Body of pancreas (tissue), 4 donors: ENCODE results near the gene RBM33. TPM values are rescaled to one million over a fixed set of nuclear protein-coding genes. Genes with fewer than 3 reads are reported as not detected.

Experiments
- ATAC-seq: fragments of 150-250 bp; one replicate; pipeline ENCODE4 v1.9.1; 2016
- DNase-seq, 4 donors: peaks; one replicate each; pipeline ENCODE4 v3.0.0-alpha.2; 2019
- H3K27ac ChIP-seq, 4 donors: fragments of 200-600 bp; sonication (generic); 1 replicate in 3 of 4; 2 replicates in 1 of 4; pipeline versions ENCODE4 v1.5.1 to v1.6.1; 2016 to 2019; ENCODE audit warnings: mild to moderate bottlenecking in 1 of 4, mixed read lengths in 1 of 4, moderate library complexity in 1 of 4
- H3K27me3 ChIP-seq, 2 donors: fragments of 200-600 bp; sonication (generic); one replicate each; pipeline ENCODE4 v1.6.0; 2016; ENCODE audit warnings: mild to moderate bottlenecking in 1 of 2
- H3K36me3 ChIP-seq, 2 donors: fragments of 200-600 bp; sonication (generic); replicated peaks in 1 of 2; 2 replicates each; pipeline ENCODE4 v1.5.1; 2016; ENCODE audit warnings: low read depth in 2 of 2; ENCODE audit not compliant: insufficient read depth in 1 of 2
- H3K4me1 ChIP-seq: fragments of 200-600 bp; sonication (generic); one replicate; pipeline ENCODE4 v1.6.0; 2016
- H3K4me3 ChIP-seq, 2 donors: fragments of 200-600 bp; sonication (generic); 1 replicate in 1 of 2; 2 replicates in 1 of 2; pipeline ENCODE4 v1.5.1; 2016 to 2019
- H3K9me3 ChIP-seq, 3 donors: fragments of 200-600 bp; sonication (generic); 1 replicate in 2 of 3; 2 replicates in 1 of 3; pipeline ENCODE4 v1.5.1; 2016
- CTCF ChIP-seq, 7 experiments: fragments of 450-650 bp in 4 of 7; fragments of 200-600 bp in 3 of 7; sonication (generic) in 3 of 7; IDR thresholded peaks; one replicate each; pipeline ENCODE4 v1.5.1; 2016 to 2019; ENCODE audit warnings: antibody characterized with exemption in 7 of 7
- POLR2A ChIP-seq, 3 donors: fragments of 450-650 bp; IDR thresholded peaks; one replicate each; pipeline ENCODE4 v1.6.1; 2016; ENCODE audit warnings: antibody characterized with exemption in 3 of 3, mild to moderate bottlenecking in 2 of 3
- WGBS, 2 donors: methylation state at CpG; one replicate each; pipeline ENCODE4 v1.1.5; 2017; 5-methylcytosine and 5-hydroxymethylcytosine counted together
- intact Hi-C: fragments of 100-400 bp; cut with DNase I; formaldehyde crosslinking; loops from one replicate; pipeline ENCODE4 v1.15.1; 2023
- total RNA-seq, 2 donors: library from RNA; depleted of rRNA; stranded (reverse); fragments of >200 nt; gene quantifications; one replicate each; pipeline ENCODE4 v1.1.0, GENCODE V29; 2016

Gene RBM33
- total RNA-seq, 2 donors from 2014 or later: 30.6 to 78.4 TPM

GRCh38 chr7:155644971-155645509 is 579 bp downstream of the RBM33 start:
- H3K4me3 ChIP-seq: peak overlapping the region; percentile 93 to 99
- peak in 3 of 4 donors; percentile 26 to 55 (median 37) for DNase-seq
- intact Hi-C loops: no loop called here
- WGBS, 2 donors: 0 to 1% methylated on average over 20 to 22 of the region's 22 CpGs
- peak; percentile 45 for ATAC-seq
- H3K27me3 ChIP-seq: no peaks in the 10 kb centered on the region
- H3K36me3 ChIP-seq: no peaks in the 10 kb centered on the region
- H3K4me1 ChIP-seq: peaks cover 27% of the 10 kb centered on the region
- H3K9me3 ChIP-seq: peaks cover 0 to 5% (median 0%) of the 10 kb centered on the region in 3 donors
- peak overlapping the region; percentile 80 to 96 (median 94) for H3K27ac ChIP-seq
- TF ChIP-seq CTCF (IDR thresholded peaks at IDR 0.05) (no peak), POLR2A (IDR thresholded peaks at IDR 0.05) (no peak)

- WGBS, 2 donors: 9% methylated on average over 7 of the region's 7 CpGs
- Histone ChIP-seq H3K4me3 (no peak overlapping the region), H3K27me3 (no peaks in the 10 kb centered on the region), H3K9me3 (peaks cover 0 to 5% (median 0%) of the 10 kb centered on the region in 3 donors), H3K4me1 (peaks cover 27% of the 10 kb centered on the region), H3K36me3 (no peaks in the 10 kb centered on the region), H3K27ac (no peak overlapping the region)
- DNase-seq (no peak), ATAC-seq (no peak)
- TF ChIP-seq CTCF (IDR thresholded peaks at IDR 0.05) (no peak), POLR2A (IDR thresholded peaks at IDR 0.05) (no peak)
- intact Hi-C loops: no loop called here
Measured at GRCh38 chr7:155645662-155646061, 1.2 kb downstream of the RBM33 start.

- peaks cover 0 to 5% (median 0%) of the 10 kb centered on the region in 3 donors for H3K9me3 ChIP-seq
- ATAC-seq (no peak), DNase-seq (no peak)
- H3K4me3 ChIP-seq: no peak overlapping the region
- intact Hi-C loops: no loop called here
- 41 to 53% methylated on average over 7 of the region's 7 CpGs for WGBS, 2 donors
- no peak for TF ChIP-seq CTCF (IDR thresholded peaks at IDR 0.05)
- TF ChIP-seq POLR2A (IDR thresholded peaks at IDR 0.05): no peak
- no peak overlapping the region for H3K27ac ChIP-seq
- no peaks in the 10 kb centered on the region for H3K36me3 ChIP-seq
- no peaks in the 10 kb centered on the region for H3K27me3 ChIP-seq
- H3K4me1 ChIP-seq: peaks cover 37% of the 10 kb centered on the region
Measured at GRCh38 chr7:155646669-155647068, 2.2 kb downstream of the RBM33 start.

- intact Hi-C loops: no loop called here
- no peak for ATAC-seq
- WGBS, 2 donors: 77 to 78% methylated on average over 5 of the region's 5 CpGs
Measured at GRCh38 chr7:155647302-155647701, 2.8 kb downstream of the RBM33 start.

GRCh38 chr7:155647734-155648133 is 3.3 kb downstream of the RBM33 start:
- DNase-seq (no peak), ATAC-seq (no peak)
- no peak overlapping the region for H3K27ac ChIP-seq
- no peak overlapping the region for H3K4me3 ChIP-seq
- WGBS, 2 donors: 94 to 95% methylated on average over 2 of the region's 2 CpGs
- peaks cover 47% of the 10 kb centered on the region for H3K4me1 ChIP-seq
- no peaks in the 10 kb centered on the region for H3K36me3 ChIP-seq
- no peaks in the 10 kb centered on the region for H3K27me3 ChIP-seq
- TF ChIP-seq POLR2A (IDR thresholded peaks at IDR 0.05) (no peak), CTCF (IDR thresholded peaks at IDR 0.05) (no peak)
- H3K9me3 ChIP-seq: peaks cover 0 to 5% (median 0%) of the 10 kb centered on the region in 3 donors
- intact Hi-C loops: no loop called here

More at GRCh38 chr7:155647302-155647701, 2.8 kb downstream of the RBM33 start:
- no peaks in the 10 kb centered on the region for H3K36me3 ChIP-seq
- H3K9me3 ChIP-seq: peaks cover 0 to 5% (median 0%) of the 10 kb centered on the region in 3 donors
- H3K27ac ChIP-seq: no peak overlapping the region
- H3K27me3 ChIP-seq: no peaks in the 10 kb centered on the region
- H3K4me3 ChIP-seq: no peak overlapping the region
- H3K4me1 ChIP-seq: peaks cover 44% of the 10 kb centered on the region
- no peak for TF ChIP-seq POLR2A (IDR thresholded peaks at IDR 0.05)
- no peak for DNase-seq
